Endothelial cell of umbilical vein (primary cell): ENCODE data around the gene LOXL3.

Source experiments
- CTCF ChIP-seq, 2 donors: IDR thresholded peaks; 1 replicate in 1 of 2; 2 replicates in 1 of 2; pipeline ENCODE4 v1.5.1; 2011; ENCODE audit warnings: low read length in 2 of 2, mild to moderate bottlenecking in 2 of 2, moderate library complexity in 2 of 2, control low read depth in 1 of 2, inconsistent platforms in 1 of 2, low read depth in 1 of 2; ENCODE audit not compliant: insufficient read depth in 1 of 2; ENCODE audit errors: extremely low read depth in 1 of 2
- EZH2 ChIP-seq: IDR thresholded peaks from 2 replicates; pipeline ENCODE4 v1.6.1; 2012; ENCODE audit warnings: borderline replicate concordance, low read depth, mild to moderate bottlenecking, moderate library complexity, low read length, inconsistent platforms; ENCODE audit not compliant: severe bottlenecking
- FOS ChIP-seq: IDR thresholded peaks from 2 replicates; pipeline ENCODE4 v1.6.1; 2011; ENCODE audit warnings: mild to moderate bottlenecking, low read length, moderate library complexity, borderline replicate concordance; ENCODE audit not compliant: insufficient read depth
- GATA2 ChIP-seq: IDR thresholded peaks from 2 replicates; pipeline ENCODE4 v1.7.0; 2011; ENCODE audit warnings: low read depth, mild to moderate bottlenecking, moderate library complexity, mixed read lengths, low read length; ENCODE audit not compliant: insufficient read length, insufficient read depth
- JUN ChIP-seq: IDR thresholded peaks from 2 replicates; pipeline ENCODE4 v1.6.1; 2011; ENCODE audit warnings: borderline replicate concordance, low read depth; ENCODE audit not compliant: insufficient read length, insufficient read depth
- MAX ChIP-seq: IDR thresholded peaks from 2 replicates; pipeline ENCODE4 v1.6.1; 2011; ENCODE audit not compliant: insufficient read depth, insufficient read length
- MYC ChIP-seq: IDR thresholded peaks from one replicate; pipeline ENCODE4 v1.6.1; 2011; ENCODE audit warnings: mild to moderate bottlenecking, low read depth, low read length
- POLR2A ChIP-seq: IDR thresholded peaks from 2 replicates; pipeline ENCODE4 v1.6.1; 2012; ENCODE audit warnings: low read depth, mild to moderate bottlenecking, control low read depth, low read length
- POLR2AphosphoS5 ChIP-seq: IDR thresholded peaks from 2 replicates; pipeline ENCODE4 v1.6.1; 2012; ENCODE audit warnings: low read depth, mild to moderate bottlenecking, control low read depth, low read length, moderate library complexity; ENCODE audit not compliant: insufficient read depth

GRCh38 chr2:74577448-74577847 lies 23.7 kb upstream of the LOXL3 start:
- no peak for TF ChIP-seq POLR2AphosphoS5
- TF ChIP-seq CTCF (IDR thresholded peaks at IDR 0.05; ENCODE audit: extremely low read depth in 1 of 2, insufficient read depth in 1 of 2, low read depth in 1 of 2, low read length in 2 of 2): no peak
- TF ChIP-seq FOS: no peak
- no peak for TF ChIP-seq EZH2
- TF ChIP-seq MYC: no peak
- no peak for TF ChIP-seq POLR2A
- no peak for TF ChIP-seq JUN
- TF ChIP-seq GATA2: no peak
- TF ChIP-seq MAX: no peak
